Hepatocyte (in vitro differentiated cells): Measurements from ENCODE around the gene ABI1.

Experiments used
- CTCF ChIP-seq: fragments of 200-600 bp; sonication (generic); IDR thresholded peaks from 2 replicates; pipeline ENCODE4 v1.5.1; 2016; ENCODE audit warnings: antibody characterized with exemption, mild to moderate bottlenecking; ENCODE audit not compliant: poor library complexity
- EZH2 ChIP-seq: fragments of 200-600 bp; sonication (generic); IDR thresholded peaks from 2 replicates; pipeline ENCODE4 v1.6.1; 2016; ENCODE audit warnings: antibody characterized with exemption, mild to moderate bottlenecking, borderline replicate concordance
- EZH2phosphoT487 ChIP-seq: fragments of 200-600 bp; sonication (generic); IDR thresholded peaks from one replicate; pipeline ENCODE4 v1.6.1; 2018; ENCODE audit warnings: antibody characterized with exemption, mild to moderate bottlenecking, low read depth, moderate library complexity; ENCODE audit not compliant: unreplicated experiment, severe bottlenecking

- TF ChIP-seq EZH2 (no peak), CTCF (no peak), EZH2phosphoT487 (no peak)
These were observed 36.6 kb downstream of the ABI1 start for GRCh38 chr10:26824015-26824690.
